Embryonic facial prominence (tissue), 1 donor: ENCODE measurements around the gene SEPTIN10.

Experiments used
- DNase-seq: peaks from one replicate; pipeline ENCODE4 v3.0.0-alpha.2; 2016; ENCODE audit errors: extremely low spot score

Gene SEPTIN10

GRCh38 chr2:109497911-109498870, 115.6 kb downstream of the SEPTIN10 start:
- no peak for DNase-seq

GRCh38 chr2:109497463-109497862, 116.3 kb downstream of the SEPTIN10 start:
- no peak for DNase-seq

- DNase-seq = no peak
Observed at GRCh38 chr2:109494351-109494750, 119.4 kb downstream of the SEPTIN10 start.

GRCh38 chr2:109493176-109493935, 120.4 kb downstream of the SEPTIN10 start:
- DNase-seq = no peak
